ENCODE data around the gene GGTA1. TPM values are rescaled to one million over a fixed set of nuclear protein-coding genes. Genes with fewer than 3 reads are reported as not detected.

The GGTA1 gene
- polyA plus RNA-seq, 1 donor (not counting 4 experiments of a cell fraction or from before 2014, with no cell fraction given): not detected

GRCh38 chr9:121405899-121406298, 93.7 kb downstream of the GGTA1 start:
- Histone ChIP-seq H2AFZ (ENCODE audit: control insufficient read depth, low read length) (no peak overlapping the region), H3K79me2 (ENCODE audit: control insufficient read depth, insufficient read depth, low read length) (no peaks in the 10 kb centered on the region), H3K4me1 (ENCODE audit: control insufficient read depth, extremely low read depth, insufficient read depth, low read length) (no peaks in the 10 kb centered on the region), H3K4me3 (ENCODE audit: control insufficient read depth in 2 of 3, extremely low read depth in 1 of 3, insufficient read depth in 2 of 3, low read depth in 1 of 3, low read length in 3 of 3) (no peak overlapping the region), H3K9me3 (ENCODE audit: control insufficient read depth, low read depth, low read length) (no peaks in the 10 kb centered on the region), H4K20me1 (ENCODE audit: control insufficient read depth, extremely low read depth, insufficient read depth, low read length) (no peaks in the 10 kb centered on the region), H3K9ac (ENCODE audit: control insufficient read depth, extremely low read depth, insufficient read depth, low read length) (no peak overlapping the region), H3K9me1 (ENCODE audit: control insufficient read depth, extremely low read depth, insufficient read depth, low read length) (no peaks in the 10 kb centered on the region), H3K4me2 (ENCODE audit: control insufficient read depth, extremely low read depth, insufficient read depth, low read depth, low read length) (no peak overlapping the region), H3K36me3 (ENCODE audit: control insufficient read depth in 2 of 2, extremely low read depth in 1 of 2, insufficient read depth in 2 of 2, low read length in 2 of 2) (no peaks in the 10 kb centered on the region), H3K27ac (ENCODE audit: control insufficient read depth, insufficient read depth, low read length) (no peak overlapping the region), H3K27me3 (ENCODE audit: control insufficient read depth, extremely low read depth, insufficient read depth, low read length) (peaks cover 5% of the 10 kb centered on the region)
- no peak for DNase-seq (ENCODE audit: low read depth, low spot score)
- no peak for FAIRE-seq
- TF ChIP-seq EZH2 (IDR thresholded peaks at IDR 0.05; ENCODE audit: low read length): no peak
- no peak for TF ChIP-seq CTCF (optimal IDR thresholded peaks at IDR 0.05 in 1 of 3, IDR thresholded peaks at IDR 0.05 in 1 of 3, conservative IDR thresholded peaks at IDR 0.05 in 1 of 3; ENCODE audit: extremely low read depth in 1 of 3, insufficient read depth in 2 of 3, low read length in 3 of 3)
- dilution Hi-C loops (cut with MboI; ENCODE audit: extremely low pct_ligation_motif_present, low sequenced_read_pairs): no loop called here

Other genes starting within 250 kb of the GGTA1 start
- gene GSN, start 231.7 kb downstream of the GGTA1 start, polyA plus RNA-seq: 166 to 348 TPM (median 287 TPM) in 3 replicates
- 100.0 to 121 TPM (median 101 TPM) in 3 replicates for gene STOM, start 129.6 kb downstream of the GGTA1 start, polyA plus RNA-seq
- 28.6 to 36.6 TPM (median 30.9 TPM) in 3 replicates for gene DAB2IP, start 151.8 kb upstream of the GGTA1 start, polyA plus RNA-seq